Spleen (tissue), 11 donors: ENCODE measurements around the gene CADPS2. TPM values are rescaled to one million over a fixed set of nuclear protein-coding genes. Genes with fewer than 3 reads are reported as not detected.

Experiments used
- DNase-seq: peaks from one replicate; pipeline ENCODE4 v3.0.0-alpha.2; 2020
- H3K27ac ChIP-seq, 8 donors: fragments of 200-600 bp; sonication (generic) in 7 of 8; 1 replicate in 4 of 8; 2 replicates in 4 of 8; pipeline versions ENCODE4 v1.5.0 to v1.8.0; 2016 to 2021; ENCODE audit warnings: inconsistent platforms in 4 of 8, mild to moderate bottlenecking in 4 of 8, moderate library complexity in 1 of 8
- H3K27me3 ChIP-seq, 7 donors: fragments of 200-600 bp; sonication (generic) in 6 of 7; replicated peaks in 1 of 7; 1 replicate in 4 of 7; 2 replicates in 3 of 7; pipeline versions ENCODE4 v1.5.0 to v1.8.0; 2016 to 2021; ENCODE audit warnings: inconsistent platforms in 3 of 7, mild to moderate bottlenecking in 1 of 7
- H3K36me3 ChIP-seq, 6 donors: fragments of 200-600 bp; sonication (generic) in 5 of 6; 1 replicate in 4 of 6; 2 replicates in 2 of 6; pipeline versions ENCODE4 v1.5.0 to v1.8.0; 2016 to 2021; ENCODE audit warnings: inconsistent platforms in 2 of 6
- H3K4me1 ChIP-seq, 6 donors: fragments of 200-600 bp; sonication (generic) in 5 of 6; 1 replicate in 3 of 6; 2 replicates in 3 of 6; pipeline versions ENCODE4 v1.5.0 to v1.8.0; 2016 to 2021; ENCODE audit warnings: inconsistent platforms in 3 of 6
- H3K4me3 ChIP-seq, 8 donors: fragments of 200-600 bp; sonication (generic) in 7 of 8; 1 replicate in 4 of 8; 2 replicates in 4 of 8; pipeline versions ENCODE4 v1.5.0 to v1.8.0; 2016 to 2021; ENCODE audit warnings: inconsistent platforms in 4 of 8, mild to moderate bottlenecking in 4 of 8, moderate library complexity in 2 of 8
- H3K9me3 ChIP-seq, 8 donors: fragments of 200-600 bp; sonication (generic) in 7 of 8; 1 replicate in 4 of 8; 2 replicates in 4 of 8; pipeline versions ENCODE4 v1.5.0 to v1.8.0; 2016 to 2021; ENCODE audit warnings: inconsistent platforms in 4 of 8
- POLR2A ChIP-seq, 3 donors: fragments of 450-650 bp; IDR thresholded peaks; one replicate each; pipeline ENCODE4 v1.5.1; 2017; ENCODE audit warnings: antibody characterized with exemption in 3 of 3, mild to moderate bottlenecking in 1 of 3
- POLR2AphosphoS5 ChIP-seq, 3 donors: sonication (generic); formaldehyde crosslinking; IDR thresholded peaks; one replicate each; pipeline ENCODE4 v1.5.1; 2017; ENCODE audit warnings: antibody characterized with exemption in 3 of 3
- WGBS, 5 donors: extraction: QIAGEN DNeasy Blood & Tissue Kit in 3 of 5; methylation state at CpG; one replicate each; pipeline versions ENCODE4 v1.1.5 to v1.1.7; 2013 to 2018; 5-methylcytosine and 5-hydroxymethylcytosine counted together
- intact Hi-C: fragments of 100-400 bp; cut with DNase I; formaldehyde crosslinking; loops from one replicate; pipeline ENCODE4 v1.15.0; 2023; ENCODE audit warnings: low total_unique reads
- polyA plus RNA-seq, 3 donors: library from polyadenylated mRNA; stranded (reverse); fragments of 200-250 nt; gene quantifications; one replicate each; pipeline ENCODE4 v1.2.1, GENCODE V29; 2013
- total RNA-seq, 7 donors: library from RNA; depleted of rRNA in 3 of 7; stranded (reverse); fragments of >200 nt in 3 of 7; fragmentation: NEBNext Ultra II Directional in 4 of 7; extraction: Animal tissue kit (Norgen Biotek cat#: 25700) in 4 of 7; gene quantifications; one replicate each; pipeline versions ENCODE4 v1.1.0 to v1.2.1, GENCODE V29; 2016 to 2021
- TF ChIP-seq, protein P1 (sequence below), 11 experiments: fragments of 200-600 bp in 7 of 11; fragments of 450-650 bp in 4 of 11; sonication (generic) in 4 of 11; IDR thresholded peaks in 8 of 11; conservative IDR thresholded peaks in 3 of 11; 1 replicate in 7 of 11; 2 replicates in 4 of 11; pipeline versions ENCODE4 v1.4.0 to v1.8.0; 2016 to 2021; ENCODE audit warnings: antibody characterized with exemption in 11 of 11, inconsistent platforms in 4 of 11, mild to moderate bottlenecking in 1 of 11
- donor health status: healthy with polysubstance abuse.
- donor health status: DM: no; HTN: no; CAD: no; lungs with moderate emphysema.
- donor health status: DM: no; HTN: no; CAD: no.
- donor health status: Bipolar disorder and iron deficiency.
- donor health status: healthy.
- donor health status: DM: no; HTN: no; CAD: no.
- donor health status: DM: yes; HTN: yes; CAD: no.

CADPS2 gene
- total and polyA plus RNA-seq, 10 donors: 2.4 to 19.3 (median 11.7) TPM

- no peaks in the 10 kb centered on the region for H3K9me3 ChIP-seq
- TF ChIP-seq POLR2AphosphoS5 (IDR thresholded peaks at IDR 0.05): no peak
- TF ChIP-seq, protein P1, sequence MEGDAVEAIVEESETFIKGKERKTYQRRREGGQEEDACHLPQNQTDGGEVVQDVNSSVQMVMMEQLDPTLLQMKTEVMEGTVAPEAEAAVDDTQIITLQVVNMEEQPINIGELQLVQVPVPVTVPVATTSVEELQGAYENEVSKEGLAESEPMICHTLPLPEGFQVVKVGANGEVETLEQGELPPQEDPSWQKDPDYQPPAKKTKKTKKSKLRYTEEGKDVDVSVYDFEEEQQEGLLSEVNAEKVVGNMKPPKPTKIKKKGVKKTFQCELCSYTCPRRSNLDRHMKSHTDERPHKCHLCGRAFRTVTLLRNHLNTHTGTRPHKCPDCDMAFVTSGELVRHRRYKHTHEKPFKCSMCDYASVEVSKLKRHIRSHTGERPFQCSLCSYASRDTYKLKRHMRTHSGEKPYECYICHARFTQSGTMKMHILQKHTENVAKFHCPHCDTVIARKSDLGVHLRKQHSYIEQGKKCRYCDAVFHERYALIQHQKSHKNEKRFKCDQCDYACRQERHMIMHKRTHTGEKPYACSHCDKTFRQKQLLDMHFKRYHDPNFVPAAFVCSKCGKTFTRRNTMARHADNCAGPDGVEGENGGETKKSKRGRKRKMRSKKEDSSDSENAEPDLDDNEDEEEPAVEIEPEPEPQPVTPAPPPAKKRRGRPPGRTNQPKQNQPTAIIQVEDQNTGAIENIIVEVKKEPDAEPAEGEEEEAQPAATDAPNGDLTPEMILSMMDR (IDR thresholded peaks at IDR 0.05 in 8 of 11, conservative IDR thresholded peaks at IDR 0.05 in 3 of 11): peak in 4 of 11 experiments; percentile 11 to 32 (median 25)
- TF ChIP-seq POLR2A (IDR thresholded peaks at IDR 0.05): no peak
- WGBS, 5 donors: 36 to 59% (median 38%) methylated on average over 2 of the region's 2 CpGs
- H3K4me3 ChIP-seq: no peak overlapping the region
- H3K27ac ChIP-seq: peak overlapping the region in 5 of 8 donors; percentile 9 to 76 (median 48)
- intact Hi-C loops: no loop called here
- H3K36me3 ChIP-seq: no peaks in the 10 kb centered on the region
- peaks cover 0 to 14% (median 8%) of the 10 kb centered on the region in 6 donors for H3K4me1 ChIP-seq
- DNase-seq: no peak
- H3K27me3 ChIP-seq: no peaks in the 10 kb centered on the region
These were observed 82.9 kb downstream of the CADPS2 start for GRCh38 chr7:122803323-122803722.

DNA sequence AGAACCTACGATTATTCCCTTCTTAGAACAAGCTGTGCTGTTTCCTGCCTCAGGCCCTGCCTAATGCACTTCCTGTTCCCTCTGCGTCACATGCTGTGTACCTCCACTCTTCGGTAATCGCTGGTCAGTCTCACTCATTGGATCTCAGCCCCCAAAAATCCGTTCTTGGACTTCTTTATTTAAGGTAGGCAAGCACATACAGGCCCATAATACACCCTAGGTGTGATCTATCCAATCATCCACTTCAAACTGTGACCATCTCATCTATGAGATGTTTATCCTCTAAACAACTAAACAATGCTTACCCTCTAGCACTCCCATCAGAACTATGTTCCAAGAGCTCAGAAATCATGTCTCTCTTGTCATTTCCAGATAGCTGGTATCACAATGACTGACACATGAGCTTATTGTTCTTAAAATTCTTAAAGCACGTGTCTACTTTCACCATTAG is 83.9 kb downstream of the CADPS2 start:
- intact Hi-C loops: no loop called here
- Histone ChIP-seq H3K4me1 (peaks cover 0 to 14% (median 8%) of the 10 kb centered on the region in 6 donors), H3K27ac (peak overlapping the region; percentile 30 to 76 (median 54)), H3K27me3 (no peaks in the 10 kb centered on the region), H3K4me3 (no peak overlapping the region), H3K9me3 (no peaks in the 10 kb centered on the region), H3K36me3 (no peaks in the 10 kb centered on the region)
- DNase-seq: no peak
- WGBS, 5 donors: 30 to 40% (median 31%) methylated on average over 6 of the region's 6 CpGs
- peak in 1 of 3 donors; percentile 61 for TF ChIP-seq POLR2AphosphoS5 (IDR thresholded peaks at IDR 0.05)
- TF ChIP-seq, protein P1 (IDR thresholded peaks at IDR 0.05 in 8 of 11, conservative IDR thresholded peaks at IDR 0.05 in 3 of 11): no peak
- no peak for TF ChIP-seq POLR2A (IDR thresholded peaks at IDR 0.05)

DNA sequence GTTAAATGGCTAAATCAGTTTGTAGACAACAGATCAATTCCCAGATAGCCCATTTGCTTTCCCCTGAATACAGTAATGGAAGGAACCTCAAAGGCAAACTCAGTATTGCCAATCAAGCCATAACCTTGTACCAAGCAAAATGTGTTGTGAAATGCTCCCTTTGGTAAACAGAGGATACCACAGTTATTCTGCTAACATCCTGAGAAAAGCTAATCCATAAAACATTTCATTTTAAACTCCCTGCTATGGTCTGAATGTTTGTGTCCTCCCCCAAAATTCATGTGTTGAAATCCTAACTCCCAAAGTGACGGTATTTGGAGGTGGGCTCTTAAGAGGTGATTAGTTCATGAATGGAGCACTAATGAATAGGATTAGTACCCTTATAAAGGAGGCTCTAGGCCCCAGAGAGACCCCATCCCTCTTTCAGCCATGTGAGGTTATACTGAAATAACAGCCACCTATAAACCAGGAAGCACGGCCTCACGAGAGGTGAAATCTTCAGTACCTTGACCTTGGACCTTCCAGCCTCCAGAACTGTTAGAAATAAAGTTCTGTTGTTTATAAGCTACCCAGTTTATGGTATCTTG is 94.2 kb downstream of the CADPS2 start:
- intact Hi-C loops: no loop called here
- WGBS, 5 donors: 79 to 88% (median 82%) methylated on average over 3 of the region's 3 CpGs
- TF ChIP-seq, protein P1 (IDR thresholded peaks at IDR 0.05 in 8 of 11, conservative IDR thresholded peaks at IDR 0.05 in 3 of 11): no peak
- no peak for TF ChIP-seq POLR2AphosphoS5 (IDR thresholded peaks at IDR 0.05)
- TF ChIP-seq POLR2A (IDR thresholded peaks at IDR 0.05): no peak
- no peak for DNase-seq
- Histone ChIP-seq H3K4me3 (no peak overlapping the region), H3K36me3 (no peaks in the 10 kb centered on the region), H3K9me3 (no peaks in the 10 kb centered on the region), H3K27me3 (no peaks in the 10 kb centered on the region), H3K4me1 (no peaks in the 10 kb centered on the region), H3K27ac (no peak overlapping the region)

DNA sequence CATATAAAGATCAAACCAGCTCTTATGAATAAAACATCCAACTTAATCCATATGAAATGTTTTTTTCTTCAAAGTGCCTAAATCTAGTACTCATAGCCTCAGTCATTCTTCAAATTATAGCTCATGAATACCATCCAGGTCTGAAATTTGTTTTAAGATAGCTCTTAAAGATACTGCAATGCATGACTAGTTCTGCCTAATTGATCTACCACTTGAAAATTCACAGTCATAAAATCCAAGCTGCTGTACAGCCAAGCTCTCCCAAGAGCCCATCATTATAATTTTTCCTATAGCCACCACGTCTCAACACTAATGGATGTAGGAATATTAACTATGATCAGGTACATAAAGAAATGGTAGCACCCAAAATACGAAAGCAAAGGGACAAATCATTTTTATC is 95.7 kb downstream of the CADPS2 start:
- 78 to 89% (median 86%) methylated on average over 2 of the region's 2 CpGs for WGBS, 5 donors
- intact Hi-C loops: no loop called here
- H3K36me3 ChIP-seq: no peaks in the 10 kb centered on the region
- H3K4me1 ChIP-seq: no peaks in the 10 kb centered on the region
- TF ChIP-seq, protein P1 (IDR thresholded peaks at IDR 0.05 in 8 of 11, conservative IDR thresholded peaks at IDR 0.05 in 3 of 11): no peak
- TF ChIP-seq POLR2AphosphoS5 (IDR thresholded peaks at IDR 0.05) (no peak), POLR2A (IDR thresholded peaks at IDR 0.05) (no peak)
- no peak for DNase-seq
- no peak overlapping the region for H3K27ac ChIP-seq
- H3K4me3 ChIP-seq: no peak overlapping the region
- H3K27me3 ChIP-seq: no peaks in the 10 kb centered on the region
- no peaks in the 10 kb centered on the region for H3K9me3 ChIP-seq
